Measurements from ENCODE around the gene SHMT2.
"Not testable (repeated sequence)": the region's sequence is repeated elsewhere in the genome, so short reads cannot be mapped to it uniquely, and the experiment has no call there.

SHMT2 gene

GRCh38 chr12:57272337-57273151, 43.0 kb downstream of the SHMT2 start:
- DNase-seq: no peak

GRCh38 chr12:57273516-57273915, 44.0 kb downstream of the SHMT2 start:
- DNase-seq: no peak

DNA sequence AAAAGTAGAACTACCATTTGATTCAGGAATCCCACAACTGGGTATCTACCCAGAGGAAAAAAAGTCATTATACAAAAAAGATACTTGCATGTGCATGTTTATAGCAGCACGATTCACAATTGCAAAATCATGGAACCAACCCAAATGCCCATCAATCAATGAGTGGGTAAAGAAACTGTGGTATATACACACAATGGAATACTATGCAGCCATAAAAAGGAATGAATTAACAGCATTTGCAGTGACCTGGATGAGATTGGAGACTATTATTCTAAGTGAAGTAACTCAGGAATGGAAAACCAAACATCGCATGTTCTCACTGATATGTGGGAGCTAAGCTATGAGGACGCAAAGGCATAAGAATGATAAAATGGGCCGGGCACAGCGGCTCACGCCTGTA, 46.7 kb downstream of the SHMT2 start:
- not testable (repeated sequence) for DNase-seq

GRCh38 chr12:57276935-57277563, 47.5 kb downstream of the SHMT2 start:
- DNase-seq: no peak

GRCh38 chr12:57278465-57279381, 49.2 kb downstream of the SHMT2 start:
- no peak for DNase-seq

DNA sequence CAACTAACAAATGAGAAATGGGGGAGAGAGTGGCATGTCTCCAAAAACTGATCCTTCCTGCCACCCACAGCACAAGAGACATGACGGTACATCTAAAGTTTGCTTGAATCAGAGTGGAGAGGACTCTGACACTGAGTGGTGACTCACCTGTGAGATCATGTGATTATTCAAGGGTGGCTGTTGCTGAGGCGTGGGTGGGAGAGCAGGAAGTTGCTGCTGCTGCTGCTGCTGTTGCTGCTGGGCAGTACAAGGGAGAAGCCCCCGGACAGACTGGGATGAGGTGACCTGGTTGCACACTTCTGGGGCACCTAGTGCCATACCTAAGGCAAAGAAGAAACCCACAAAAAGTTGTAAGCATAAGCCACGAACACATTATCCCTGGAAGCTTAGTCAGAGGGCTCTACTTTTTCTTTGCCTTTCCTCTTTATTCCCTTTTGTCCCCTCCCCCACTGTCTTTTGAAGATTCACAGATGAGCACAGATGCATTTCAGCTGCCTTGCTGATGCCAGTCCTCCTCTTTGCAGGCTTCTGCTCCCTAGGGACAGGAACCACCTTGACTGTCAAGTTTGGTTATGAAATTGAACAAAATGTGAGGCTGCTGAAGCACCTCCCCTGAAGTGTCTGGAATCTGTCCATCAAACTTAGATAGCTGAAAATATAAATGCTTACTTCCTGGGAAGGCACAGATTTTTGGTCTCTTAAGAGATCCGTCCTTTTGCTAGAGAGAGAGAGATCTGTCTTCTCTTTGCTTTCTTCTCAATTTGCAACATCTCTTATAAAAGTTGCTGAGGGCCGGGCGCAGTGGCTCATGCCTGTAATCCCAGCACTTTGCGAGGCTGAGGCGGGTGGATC, 50.9 kb downstream of the SHMT2 start:
- peak; percentile 72 for DNase-seq

GRCh38 chr12:57282073-57282472, 52.6 kb downstream of the SHMT2 start:
- not testable (repeated sequence) for DNase-seq
